Dermis blood vessel endothelial cell (primary cell): ENCODE results near the gene S100Z. TPM values are rescaled to one million over a fixed set of nuclear protein-coding genes. Genes with fewer than 3 reads are reported as not detected.
"Not testable (repeated sequence)": the region's sequence is repeated elsewhere in the genome, so short reads cannot be mapped to it uniquely, and the experiment has no call there.

ENCODE experiments used
- DNase-seq: peaks from one replicate; pipeline ENCODE4 v3.0.0; 2010
- total RNA-seq: library from RNA; depleted of rRNA; stranded (reverse); fragments of >200 nt; gene quantifications from 2 replicates; pipeline ENCODE4 v1.2.3, GENCODE V29; 2014

S100Z gene
- total RNA-seq = not detected in 2 replicates

DNA sequence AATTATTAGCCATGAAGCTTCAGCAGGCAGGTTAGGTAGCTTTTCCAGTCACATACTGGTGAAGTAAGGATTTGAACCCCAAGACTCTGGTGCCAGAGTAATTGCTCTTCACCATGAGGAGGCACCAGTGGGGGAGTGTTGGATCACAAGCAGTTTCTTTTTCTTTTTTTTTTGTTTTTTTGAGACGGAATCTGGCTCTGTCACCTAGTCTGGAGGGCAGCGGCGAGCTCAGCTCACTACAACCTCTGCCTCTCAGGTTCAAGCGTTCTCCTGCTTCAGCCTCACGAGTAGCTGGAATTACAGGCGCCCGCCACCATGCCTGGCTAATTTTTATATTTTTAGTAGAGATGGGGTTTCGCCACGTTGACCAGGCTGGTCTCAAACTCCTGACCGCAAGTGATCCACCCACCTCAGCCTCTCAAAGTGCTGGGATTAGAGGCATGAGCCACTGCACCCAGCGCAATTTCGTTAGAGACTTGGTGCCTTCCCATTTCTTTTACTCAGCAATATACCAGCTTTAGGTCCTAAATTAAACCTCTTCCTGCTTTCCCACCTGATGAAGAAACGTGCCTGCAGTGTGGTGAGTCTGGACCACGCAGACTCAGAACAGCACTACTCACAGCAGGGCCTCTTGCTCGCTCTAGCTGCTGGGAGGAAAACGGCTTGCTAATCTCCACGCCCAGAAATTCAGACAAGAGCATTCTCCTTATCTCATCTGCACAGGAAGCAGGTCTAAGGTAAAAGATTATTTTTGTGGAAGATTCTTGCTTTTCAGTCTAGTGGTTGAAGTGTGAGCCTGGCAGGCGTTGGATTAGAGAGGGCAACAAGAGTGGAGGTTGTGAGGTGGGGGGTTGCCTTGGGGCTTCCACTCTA is at the start of gene S100Z:
Gene S100Z (plus strand): TSS at position 596 of the 873 bp plus-strand sequence. CDS start 25,346 bp downstream, outside the sequence.
- DNase-seq = no peak

DNA sequence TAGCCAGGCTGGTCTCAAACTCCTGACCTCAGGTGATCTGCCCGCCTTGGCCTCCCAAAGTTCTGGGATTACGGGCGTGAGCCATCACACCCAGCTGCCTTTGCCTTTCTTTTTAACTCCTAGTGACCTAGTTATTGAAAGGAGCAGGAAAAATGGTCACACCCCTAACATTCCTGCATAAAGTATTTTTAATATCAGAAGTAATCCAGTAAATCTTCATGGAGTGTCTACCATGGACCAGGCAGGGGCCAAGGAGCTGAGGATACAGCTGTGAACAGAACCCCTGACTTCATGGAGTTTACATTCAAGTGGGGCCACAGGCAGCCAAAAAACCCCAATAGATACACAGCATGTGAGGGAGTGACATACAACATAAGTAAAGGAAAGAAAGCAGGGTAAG is 49.2 kb upstream of the S100Z start:
- DNase-seq = no peak

DNA sequence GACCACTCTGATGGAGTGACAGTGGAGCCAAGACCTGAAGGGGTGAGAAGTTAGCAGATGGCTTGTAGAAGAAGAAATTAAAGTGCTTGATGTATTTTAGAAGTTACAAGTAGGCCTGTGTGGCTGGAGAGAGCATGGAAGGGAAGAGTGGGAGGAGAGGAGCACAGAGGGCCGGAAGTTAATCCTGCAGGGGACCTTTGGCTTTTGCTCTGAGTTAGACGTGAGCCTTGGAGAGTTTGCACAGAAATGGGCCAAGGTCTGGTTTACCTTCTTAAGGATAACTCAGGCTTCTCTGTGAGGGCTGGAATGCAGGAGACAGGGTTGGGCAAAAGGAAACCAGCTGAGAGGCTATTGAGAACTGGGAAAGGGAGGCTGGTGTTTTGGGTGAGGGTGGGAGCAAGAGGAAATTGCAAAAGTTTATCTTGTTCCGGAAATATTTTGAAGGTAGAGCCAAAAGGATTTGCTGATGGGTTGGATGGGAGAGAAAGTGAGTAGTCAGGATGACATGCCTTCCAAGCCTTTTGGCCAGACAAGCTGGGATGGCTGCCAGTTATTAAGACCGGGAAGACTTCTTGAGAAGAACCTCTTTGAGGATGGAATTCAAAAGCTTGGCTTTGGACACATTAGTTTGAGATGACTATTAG is 48.5 kb upstream of the S100Z start:
- peak; percentile 61 for DNase-seq

DNA sequence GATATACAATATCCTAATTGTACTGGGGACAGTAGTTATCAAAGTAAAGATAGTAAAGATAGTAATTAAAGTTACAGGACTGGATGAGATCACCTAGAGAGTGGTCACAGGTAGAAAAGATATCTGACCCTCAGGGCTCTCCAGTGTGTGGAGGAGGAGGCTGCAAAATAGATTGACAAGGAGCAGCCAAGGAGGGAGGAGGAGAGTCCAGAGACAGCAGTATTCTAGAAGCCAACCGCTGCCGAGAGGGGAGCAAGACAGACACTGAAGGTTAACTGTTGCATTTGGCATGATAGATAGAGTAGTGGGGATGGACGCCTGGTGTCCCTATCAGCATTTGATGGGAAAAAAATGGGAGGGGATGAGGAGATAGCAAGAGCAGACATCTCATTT is 48.0 kb upstream of the S100Z start:
- DNase-seq = no peak

DNA sequence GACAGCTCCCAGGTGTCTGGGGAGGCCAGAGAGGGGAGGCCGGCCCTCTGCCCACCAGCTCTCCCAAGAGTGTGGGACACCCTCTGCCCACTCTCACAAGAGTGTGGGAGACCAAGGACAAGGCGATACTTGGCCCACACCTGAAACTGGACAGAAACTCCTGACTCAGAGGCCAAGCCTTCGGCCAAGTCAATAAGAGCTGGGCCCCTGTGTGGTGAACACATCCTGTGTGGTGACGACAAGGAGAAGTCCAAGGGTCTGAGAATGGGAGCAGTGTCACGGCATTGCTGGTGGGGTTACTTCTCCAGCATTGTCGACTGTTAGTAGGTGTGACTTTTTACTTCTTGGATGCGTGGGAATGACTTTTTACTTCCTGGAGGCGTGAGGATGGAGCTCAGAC is 45.5 kb upstream of the S100Z start:
- no peak for DNase-seq

DNA sequence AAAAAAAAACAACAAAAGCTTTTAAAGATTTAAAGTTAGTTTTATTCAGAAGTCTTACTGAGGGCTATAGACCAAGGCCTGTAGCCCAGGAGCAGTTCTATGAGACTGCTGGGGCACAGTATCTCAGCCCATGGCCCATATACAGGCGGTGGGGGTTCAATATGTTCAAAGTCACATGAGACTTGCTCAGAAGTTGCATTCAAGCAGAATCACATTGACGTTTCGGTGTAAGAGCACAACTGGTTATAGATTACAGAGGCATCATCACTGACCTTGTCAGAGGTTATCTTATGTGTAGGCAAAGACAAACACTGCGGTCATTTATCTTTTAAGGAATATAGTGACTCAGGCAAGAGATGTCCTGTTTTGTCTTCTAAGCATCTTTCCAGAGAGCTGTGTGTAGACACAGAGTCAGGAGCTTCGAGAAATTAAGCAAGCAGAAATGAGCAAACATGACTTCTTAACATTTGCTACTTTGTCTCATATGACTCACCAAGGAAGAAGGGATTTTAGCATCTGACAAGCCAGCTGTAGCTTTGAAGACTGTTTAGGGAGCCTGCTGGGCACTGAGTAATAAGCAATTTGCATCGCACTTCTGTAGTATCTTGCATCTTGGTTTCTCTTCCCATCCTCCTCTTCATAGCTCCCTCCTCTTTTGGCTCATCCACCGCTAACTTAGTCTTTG is 43.9 kb upstream of the S100Z start:
- DNase-seq = peak; percentile 64

DNA sequence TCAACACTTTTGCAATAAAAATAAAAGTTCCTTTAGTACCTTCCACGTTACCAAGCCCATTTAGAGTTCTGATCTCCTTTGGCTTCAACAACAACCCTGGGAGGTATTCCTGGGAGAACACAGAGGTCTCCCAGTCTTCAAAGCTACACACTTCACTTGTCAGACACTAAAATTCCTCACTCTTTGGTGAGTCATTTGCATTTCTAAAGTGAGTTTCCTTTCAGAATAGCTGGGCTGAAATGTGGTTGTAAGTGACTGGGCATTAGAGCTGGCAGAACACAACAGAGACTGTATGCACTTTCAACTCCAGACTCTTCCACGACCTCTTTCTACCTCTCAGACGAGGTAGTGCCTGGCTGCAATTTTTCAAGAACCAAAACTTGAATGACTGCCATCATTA is 42.5 kb upstream of the S100Z start:
- DNase-seq = peak; percentile 75

DNA sequence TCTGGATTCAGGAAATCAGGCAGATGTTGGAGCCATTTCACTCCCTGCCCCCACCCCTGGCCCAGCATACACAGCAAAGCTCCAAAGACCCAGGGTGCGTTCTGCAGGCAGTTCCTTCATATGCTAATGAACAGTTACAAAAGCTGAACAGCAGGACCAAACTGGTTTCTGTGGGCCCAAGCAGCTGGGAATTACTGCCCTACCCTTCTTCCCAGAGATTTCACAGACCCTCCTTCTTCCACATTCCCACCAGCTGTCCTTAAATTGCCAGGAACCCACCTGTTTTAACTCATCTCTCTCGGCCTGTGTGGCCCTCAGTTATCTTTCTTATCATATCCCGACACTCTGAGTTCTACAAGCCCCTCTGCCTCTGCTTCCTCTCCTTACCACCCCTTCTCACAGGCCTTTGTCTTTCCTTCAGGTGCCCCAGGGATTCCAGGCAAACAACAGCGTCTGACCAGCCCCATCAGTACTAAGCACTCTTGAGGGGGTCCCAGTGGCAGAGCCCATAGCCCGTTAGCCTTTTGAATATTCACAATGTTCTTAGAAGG is 41.6 kb upstream of the S100Z start:
- no peak for DNase-seq

DNA sequence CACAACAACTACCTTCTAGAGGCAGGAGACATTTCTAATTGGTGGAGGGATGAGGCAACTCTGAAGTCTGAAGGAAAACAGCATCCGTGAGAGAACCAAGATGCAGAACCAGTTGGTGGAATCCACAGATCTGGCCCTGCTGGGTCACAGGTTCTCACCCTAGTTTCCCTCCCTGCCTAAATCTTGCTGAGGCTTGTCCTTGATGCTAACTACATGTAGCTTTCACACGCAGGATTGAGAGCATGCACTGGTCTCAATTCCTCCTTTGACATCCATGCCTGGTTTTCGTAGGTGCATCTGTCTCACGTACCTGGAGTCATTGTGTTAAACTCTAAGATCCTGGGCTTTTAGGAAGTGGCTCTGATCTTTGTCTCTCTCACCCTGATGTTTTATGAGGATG is 40.7 kb upstream of the S100Z start:
- no peak for DNase-seq

DNA sequence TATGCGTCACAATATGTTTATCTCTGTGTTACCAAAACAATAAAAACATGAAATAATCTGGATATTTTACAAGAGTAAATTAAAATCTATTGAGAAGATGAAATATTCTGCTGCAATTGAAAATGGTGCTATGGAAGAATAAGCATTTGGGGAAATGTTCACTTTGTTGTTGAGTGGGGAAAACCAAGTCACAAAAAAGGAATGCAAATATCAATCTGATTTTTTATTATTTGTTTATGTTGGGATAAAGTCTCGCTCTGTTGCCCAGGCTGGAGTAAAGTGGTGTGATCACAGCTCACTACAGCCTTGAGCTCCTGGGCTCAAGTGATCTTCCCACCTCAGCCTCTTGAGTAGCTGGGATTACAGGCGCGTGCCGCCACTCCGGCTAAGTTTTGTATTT is 39.6 kb upstream of the S100Z start:
- no peak for DNase-seq

DNA sequence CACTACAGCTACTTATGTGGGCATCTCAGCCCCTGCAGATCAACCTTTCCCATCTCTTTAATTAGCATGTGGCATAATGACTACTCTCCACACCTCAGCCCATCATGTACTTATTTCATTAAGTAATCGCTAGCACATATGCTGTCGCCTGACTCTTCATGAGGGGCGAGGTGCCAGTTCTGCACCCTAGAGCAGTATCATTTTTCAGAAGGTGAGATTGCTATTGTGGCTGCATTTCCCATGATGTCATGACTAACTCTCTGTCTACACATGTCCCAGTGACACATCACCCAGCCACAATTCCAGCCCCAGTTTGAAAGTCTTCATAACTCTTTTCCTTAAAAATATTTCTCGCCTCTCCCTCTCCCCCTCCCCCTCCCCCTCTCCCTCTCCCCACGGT is 38.6 kb upstream of the S100Z start:
- DNase-seq = no peak

DNA sequence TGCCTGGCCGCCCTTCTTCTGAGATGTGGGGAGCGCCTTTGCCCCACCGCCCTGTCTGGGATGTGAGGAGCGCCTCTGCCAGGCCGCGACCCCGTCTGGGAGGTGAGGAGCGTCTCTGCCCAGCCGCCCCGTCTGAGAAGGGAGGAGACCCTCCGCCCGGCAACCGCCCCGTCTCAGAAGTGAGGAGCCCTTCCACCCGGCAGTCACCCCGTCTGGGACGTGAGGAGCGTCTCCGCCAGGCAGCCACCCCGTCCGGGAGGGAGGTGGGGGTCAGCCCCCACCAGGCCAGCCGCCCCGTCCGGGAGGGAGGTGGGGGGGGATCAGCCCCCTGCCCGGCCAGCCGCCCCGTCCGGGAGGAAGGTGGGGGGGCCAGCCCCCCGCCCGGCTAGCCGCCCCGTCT is 37.6 kb upstream of the S100Z start:
- not testable (repeated sequence) for DNase-seq

DNA sequence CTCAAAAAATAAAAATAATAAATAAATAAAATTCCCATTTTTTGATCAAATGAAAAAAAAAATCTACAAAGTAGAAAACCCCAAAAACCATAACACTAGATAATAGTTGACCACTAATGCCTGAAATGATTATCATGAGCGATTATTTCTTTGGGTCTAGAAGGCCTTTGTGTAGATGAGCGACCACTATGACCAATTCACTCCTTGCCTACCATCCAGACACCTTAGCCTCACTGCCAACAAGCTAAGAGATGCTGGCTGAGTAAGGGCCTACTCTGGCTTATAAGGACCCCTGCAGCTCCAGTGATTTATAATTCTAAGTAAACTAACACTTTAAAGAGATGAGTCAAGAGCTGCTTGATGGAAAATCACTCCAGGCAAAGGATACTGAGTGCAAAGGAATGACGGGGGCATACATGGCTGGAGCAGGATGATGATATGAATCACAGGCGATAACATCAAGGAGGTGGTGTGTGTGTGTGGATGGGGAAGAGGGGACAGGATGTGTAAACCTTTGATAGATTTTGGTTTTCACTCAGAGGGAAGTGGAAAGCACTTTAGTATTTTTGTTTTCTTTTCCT is 35.7 kb upstream of the S100Z start:
- DNase-seq = peak; percentile 72

DNA sequence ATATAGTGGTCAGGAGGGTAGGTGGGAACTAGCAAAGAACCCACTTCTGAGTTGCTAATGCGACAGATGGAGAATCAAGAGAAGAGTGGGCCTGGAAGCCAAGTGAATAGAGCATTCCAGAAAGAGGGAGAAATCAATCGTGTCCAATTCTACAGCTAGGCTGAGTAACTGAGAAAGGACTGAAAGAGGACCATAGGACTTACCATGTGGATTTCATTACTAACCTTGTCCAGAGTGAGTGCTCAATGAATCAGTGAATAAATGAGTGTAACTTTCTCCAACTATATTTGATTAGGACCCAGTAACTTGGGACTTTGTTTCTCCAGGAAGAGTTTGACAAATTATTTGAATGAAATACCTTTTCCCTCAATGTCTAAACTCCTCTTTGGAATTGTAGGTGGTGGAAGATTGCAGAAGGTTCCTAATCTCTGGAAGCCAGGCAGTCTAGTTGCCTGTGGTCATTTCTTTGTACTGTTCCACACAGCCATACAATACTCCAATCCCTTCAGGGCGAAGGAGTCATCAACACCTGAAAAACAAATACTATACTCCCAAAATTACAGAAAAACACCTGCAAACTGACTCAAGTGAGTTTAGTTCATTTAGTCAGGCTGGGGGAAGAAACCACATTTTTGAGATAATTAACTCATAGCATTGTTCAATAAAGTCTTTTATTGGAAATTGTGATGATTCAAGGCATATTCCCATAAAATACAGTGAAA is 33.5 kb upstream of the S100Z start:
- DNase-seq = no peak

DNA sequence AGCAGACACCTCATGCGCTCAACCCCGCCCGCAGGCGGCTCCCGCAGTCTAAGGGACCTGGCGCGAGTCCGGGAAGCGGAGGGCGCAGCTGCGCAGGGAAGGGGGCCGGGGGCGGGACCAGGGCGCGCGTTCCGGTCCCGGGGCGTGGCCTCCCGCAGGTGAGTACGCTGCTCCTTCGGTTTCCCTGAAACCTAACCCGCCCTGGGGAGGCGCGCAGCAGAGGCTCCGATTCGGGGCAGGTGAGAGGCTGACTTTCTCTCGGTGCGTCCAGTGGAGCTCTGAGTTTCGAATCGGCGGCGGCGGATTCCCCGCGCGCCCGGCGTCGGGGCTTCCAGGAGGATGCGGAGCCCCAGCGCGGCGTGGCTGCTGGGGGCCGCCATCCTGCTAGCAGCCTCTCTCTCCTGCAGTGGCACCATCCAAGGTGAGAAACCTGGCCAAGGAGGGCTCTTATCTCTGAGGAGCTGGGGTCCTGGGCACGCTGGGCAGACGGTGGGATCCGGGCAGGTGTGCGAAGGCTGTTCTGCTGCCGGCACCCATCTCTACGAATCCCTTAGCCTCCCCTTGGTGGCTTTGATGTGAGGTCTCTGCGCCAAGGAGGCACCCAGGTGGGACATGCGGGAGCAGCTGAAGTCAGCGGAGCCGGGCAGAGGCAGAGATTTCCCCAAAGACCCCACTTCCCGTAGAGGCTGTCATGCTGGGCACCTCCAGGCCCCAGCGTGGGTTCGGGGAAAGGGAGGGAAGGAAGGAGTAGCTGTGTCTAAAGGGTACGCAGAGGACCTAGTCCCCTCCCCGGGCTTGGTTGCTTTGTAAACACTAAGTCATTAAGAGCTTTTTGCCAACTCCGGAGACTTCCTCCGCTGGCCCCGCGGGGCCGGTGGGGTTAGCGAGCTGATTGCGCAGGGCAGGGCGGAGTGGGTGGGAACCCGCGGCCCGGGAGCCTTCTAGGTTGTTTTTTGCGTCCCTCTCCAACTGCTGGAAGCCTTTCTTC is 30.7 kb upstream of the S100Z start, which contains the start of gene F2RL1:
Gene F2RL1 (plus strand): TSS at position 187 of the 988 bp plus-strand sequence. CDS start 153 bp downstream, at position 340.
- peak; percentile 73 for DNase-seq

DNA sequence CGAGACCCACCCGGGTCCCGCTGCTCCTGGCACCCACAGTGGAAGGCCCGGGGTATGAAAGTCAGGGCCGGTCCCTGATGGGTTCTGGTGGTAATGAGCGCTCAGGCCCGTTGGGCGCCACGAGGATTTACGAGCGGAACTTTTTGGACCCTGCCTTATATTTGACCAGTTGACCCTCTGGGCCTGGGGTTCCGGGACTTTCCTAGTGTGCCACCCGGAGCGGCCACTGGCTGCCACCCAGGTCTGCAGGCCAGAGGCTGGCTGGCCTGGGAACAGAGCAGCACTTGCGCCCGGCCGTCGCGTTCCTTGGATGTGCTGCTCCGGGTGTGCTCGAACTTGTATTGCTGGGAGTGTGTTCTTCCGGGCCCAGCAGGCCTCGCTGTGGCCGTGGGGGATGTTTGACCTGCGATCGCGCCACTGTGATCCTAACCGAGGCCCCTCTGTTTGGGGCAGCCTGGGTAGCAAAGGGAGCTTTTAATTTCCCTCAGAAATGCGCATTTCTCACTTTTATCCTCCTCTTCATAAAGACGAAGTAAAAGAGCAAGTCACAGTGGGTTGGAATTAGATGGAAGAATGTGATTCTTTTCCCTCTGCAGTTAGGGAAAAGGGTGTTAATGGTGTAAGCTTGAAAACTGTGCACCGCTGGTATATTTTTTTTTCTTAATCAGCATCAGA is 29.8 kb upstream of the S100Z start:
- DNase-seq = no peak

DNA sequence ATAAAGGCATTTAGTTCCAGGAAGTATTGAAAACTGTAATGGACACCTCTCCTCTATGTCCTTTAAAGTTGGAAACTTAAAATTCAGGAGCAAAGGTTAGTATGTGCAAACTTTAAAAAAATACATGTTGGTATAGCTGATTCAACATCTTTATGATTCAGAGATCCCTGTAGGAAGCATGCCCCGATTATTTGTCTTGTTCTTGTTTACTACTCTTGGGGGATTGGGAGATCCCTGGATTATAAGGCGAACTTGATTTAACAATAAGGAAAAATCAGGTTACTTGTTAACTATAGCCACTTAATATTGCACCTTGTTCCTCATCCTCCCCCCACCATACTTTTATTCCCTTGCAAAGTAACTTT is 29.3 kb upstream of the S100Z start:
- DNase-seq = no peak

DNA sequence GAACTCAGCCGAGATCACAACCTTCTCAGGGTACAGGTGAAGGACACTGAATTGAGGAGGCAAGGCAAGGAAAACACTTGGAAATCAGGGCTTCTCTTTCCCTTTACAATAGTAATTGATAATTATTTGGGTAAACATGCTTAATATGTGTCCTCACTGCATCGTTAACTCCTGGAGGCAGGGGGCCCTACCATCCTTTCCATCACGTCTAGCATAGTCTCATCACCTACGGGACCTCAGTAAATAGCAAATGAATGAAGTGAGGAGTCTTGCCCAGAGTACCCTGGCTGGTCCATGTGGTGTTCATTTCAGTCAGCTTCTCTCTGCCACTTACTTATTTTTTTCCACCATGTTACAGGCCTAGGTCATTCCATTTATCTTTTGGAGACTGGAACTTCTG is 28.7 kb upstream of the S100Z start:
- no peak for DNase-seq

DNA sequence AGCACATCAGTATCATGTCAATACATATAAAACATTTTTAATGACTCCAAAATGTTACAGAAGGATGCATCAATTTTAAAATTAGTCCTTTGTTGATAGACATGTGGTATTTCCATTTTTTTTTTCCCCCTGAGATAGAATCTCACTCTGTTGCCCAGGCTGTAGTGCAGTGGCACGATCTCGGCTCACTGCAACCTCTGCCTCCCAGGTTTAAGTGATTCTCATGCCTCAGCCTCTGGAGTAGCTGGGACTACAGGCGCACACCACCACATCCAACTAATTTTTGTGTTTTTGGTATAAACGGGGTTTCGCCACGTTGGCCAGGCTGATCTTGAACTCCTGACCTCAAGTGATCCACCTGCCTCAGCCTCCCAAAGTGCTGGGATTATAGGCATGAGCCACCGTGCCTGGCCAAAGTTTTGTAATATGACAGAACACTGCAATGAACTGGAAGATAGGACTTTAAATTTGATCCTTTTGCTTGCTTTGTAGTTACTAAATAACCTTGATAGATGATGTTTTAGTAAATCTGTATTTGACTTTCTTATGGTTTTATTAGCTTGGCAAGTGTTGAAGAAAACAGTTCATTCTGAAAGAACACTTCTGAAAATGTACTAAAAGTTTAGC is 27.6 kb upstream of the S100Z start:
- not testable (repeated sequence) for DNase-seq

DNA sequence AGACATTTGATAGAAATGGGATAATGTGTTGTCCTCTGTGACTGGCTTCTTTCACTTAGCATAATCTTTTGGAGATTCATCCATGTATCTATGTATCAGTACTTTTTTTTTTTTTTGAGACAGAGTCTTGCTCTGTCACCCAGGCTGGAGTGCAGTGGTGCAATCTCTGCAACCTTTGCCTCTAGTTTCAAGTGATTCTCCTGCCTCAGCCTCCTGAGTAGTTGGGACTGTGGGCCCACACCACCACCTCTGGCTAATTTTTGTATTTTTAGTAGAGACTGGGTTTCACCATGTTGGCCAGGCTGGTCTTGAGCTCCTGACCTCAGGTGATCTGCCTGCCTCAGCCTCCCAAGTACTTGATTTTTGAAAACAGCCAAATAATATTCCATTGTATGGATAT is 23.4 kb upstream of the S100Z start:
- DNase-seq = not testable (repeated sequence)
